K562 (cell line): ENCODE data around the gene TOR1A. TPM values are rescaled to one million over a fixed set of nuclear protein-coding genes. Genes with fewer than 3 reads are reported as not detected.
A peak's percentile ranks its signal among the peaks of the same experiment; 100 is the strongest.

Experiments
- ASH1L ChIP-seq: fragments of 450-650 bp; IDR thresholded peaks from 2 replicates; pipeline ENCODE4 v1.6.1; 2018; ENCODE audit warnings: borderline replicate concordance, mild to moderate bottlenecking, low read depth; ENCODE audit not compliant: partially characterized antibody
- BHLHE40 ChIP-seq: IDR thresholded peaks from 2 replicates; pipeline ENCODE4 v1.6.1; 2011; ENCODE audit warnings: low read length, improper control_type of control experiment
- COPS2 ChIP-seq: fragments of 450-650 bp; conservative IDR thresholded peaks from 2 replicates; pipeline ENCODE4 v1.6.1; 2016; ENCODE audit warnings: mild to moderate bottlenecking, moderate library complexity
- ELF1 ChIP-seq: fragments of 200-800 bp; sonication (Bioruptor generic); IDR thresholded peaks from 2 replicates; pipeline ENCODE4 v1.6.1; 2016; ENCODE audit warnings: missing genetic modification characterization, missing compliant biosample characterization
- HDAC2 ChIP-seq: fragments of 450-650 bp; IDR thresholded peaks from 2 replicates; pipeline ENCODE4 v1.6.1; 2016; ENCODE audit warnings: mild to moderate bottlenecking
- JUND ChIP-seq, 2 experiments: IDR thresholded peaks; 2 replicates in 1 of 2; 3 replicates in 1 of 2; pipeline ENCODE4 v1.6.1; 2011; ENCODE audit warnings: borderline replicate concordance in 2 of 2, low read depth in 2 of 2, low read length in 2 of 2, improper control_type of control experiment in 1 of 2, missing biosample characterization in 1 of 2, missing genetic modification characterization in 1 of 2, missing genetic modification reagents in 1 of 2
- PCBP1 ChIP-seq: fragments of 200-400 bp; formaldehyde crosslinking; IDR thresholded peaks from 2 replicates; pipeline ENCODE4 v1.6.1; 2018; ENCODE audit warnings: mild to moderate bottlenecking, low read depth, low read length; ENCODE audit not compliant: poor library complexity, severe bottlenecking
- PHF20 ChIP-seq: fragments of 450-650 bp; IDR thresholded peaks from 2 replicates; pipeline ENCODE4 v1.6.1; 2018; ENCODE audit not compliant: partially characterized antibody
- PKNOX1 ChIP-seq: fragments of 450-650 bp; IDR thresholded peaks from 2 replicates; pipeline ENCODE4 v1.6.1; 2016
- POLR2AphosphoS5 ChIP-seq: IDR thresholded peaks from 2 replicates; pipeline ENCODE4 v1.6.1; 2011; ENCODE audit warnings: mild to moderate bottlenecking, low read depth, low read length, moderate library complexity; ENCODE audit not compliant: control insufficient read depth, insufficient read depth
- POLR2B ChIP-seq: fragments of 450-650 bp; IDR thresholded peaks from 2 replicates; pipeline ENCODE4 v1.6.1; 2018; ENCODE audit warnings: low read depth; ENCODE audit not compliant: partially characterized antibody
- RB1 ChIP-seq: fragments of 450-650 bp; IDR thresholded peaks from 2 replicates; pipeline ENCODE4 v1.6.1; 2017; ENCODE audit warnings: low read depth, mild to moderate bottlenecking
- RNF2 ChIP-seq: sonication (generic); IDR thresholded peaks from 2 replicates; pipeline ENCODE4 v1.6.1; 2016
- SIN3A ChIP-seq, 2 experiments: fragments of 150-350 bp in 1 of 2; IDR thresholded peaks; 2 replicates each; pipeline ENCODE4 v1.6.1; 2011 to 2016; ENCODE audit warnings: borderline replicate concordance in 2 of 2, low read depth in 2 of 2, low read length in 2 of 2, mild to moderate bottlenecking in 2 of 2, moderate library complexity in 2 of 2; ENCODE audit not compliant: control insufficient read depth in 1 of 2
- SMAD2 ChIP-seq: fragments of 150-350 bp; IDR thresholded peaks from 2 replicates; pipeline ENCODE4 v1.6.1; 2014; ENCODE audit warnings: low read depth, mild to moderate bottlenecking, low read length
- SMC3 ChIP-seq: conservative IDR thresholded peaks from 2 replicates; pipeline ENCODE4 v1.6.1; 2011; ENCODE audit warnings: low read depth, low read length, improper control_type of control experiment; ENCODE audit not compliant: insufficient read depth
- SRSF3 ChIP-seq: fragments of 200-400 bp; formaldehyde crosslinking; IDR thresholded peaks from 2 replicates; pipeline ENCODE4 v1.6.1; 2016; ENCODE audit warnings: mild to moderate bottlenecking, low read length, moderate library complexity; ENCODE audit not compliant: insufficient read depth
- STAT5B ChIP-seq: fragments of 250-450 bp; sonication (Bioruptor Pico); IDR thresholded peaks from 2 replicates; pipeline ENCODE4 v1.8.0; 2021; ENCODE audit warnings: mild to moderate bottlenecking, inconsistent platforms
- TAF15 ChIP-seq: fragments of 200-400 bp; formaldehyde crosslinking; IDR thresholded peaks from 2 replicates; pipeline ENCODE4 v1.6.1; 2017; ENCODE audit warnings: mild to moderate bottlenecking, low read depth, low read length, moderate library complexity
- ZNF311 ChIP-seq: fragments of 250-450 bp; sonication (Bioruptor Pico); IDR thresholded peaks from 2 replicates; pipeline ENCODE4 v1.4.0; 2020; ENCODE audit warnings: mild to moderate bottlenecking, moderate library complexity
- polyA plus RNA-seq, 8 experiments: library from polyadenylated mRNA; depleted of rRNA in 4 of 8; stranded (reverse) in 5 of 8; unstranded in 3 of 8; fragments of >200 nt; fragmentation: Nextera tagmentation in 2 of 8; fragmentation: Illumina TruSeq in 1 of 8; extraction: Ambion mirVana in 2 of 8; extraction: Trizol in 1 of 8; gene quantifications; 2 replicates each; pipeline versions ENCODE4 v1.2.1 to v1.2.3, GENCODE V29; 2011 to 2014; ENCODE audit warnings: inconsistent platforms in 1 of 8, missing spikeins in 1 of 8
- total RNA-seq, 7 experiments: library from RNA; depleted of rRNA in 6 of 7; stranded (reverse); fragments of >200 nt in 6 of 7; fragmentation: Illumina TruSeq in 2 of 7; extraction: Trizol in 2 of 7; gene quantifications; 2 replicates each; pipeline versions ENCODE4 v1.2.1 to v1.2.3, GENCODE V29; 2011 to 2021; ENCODE audit warnings: low replicate concordance in 1 of 7
- TF ChIP-seq, protein P1 (sequence below), 2 experiments: fragments of 150-350 bp in 1 of 2; IDR thresholded peaks; 2 replicates each; pipeline ENCODE4 v1.6.1; 2012 to 2016; ENCODE audit warnings: low read depth in 2 of 2, low read length in 2 of 2, mild to moderate bottlenecking in 1 of 2, moderate library complexity in 1 of 2
- TF ChIP-seq, protein P2 (sequence below), 2 experiments: IDR thresholded peaks; 2 replicates each; pipeline ENCODE4 v1.6.1; 2012; ENCODE audit warnings: improper control_type of control experiment in 2 of 2, low read depth in 2 of 2, low read length in 2 of 2, borderline replicate concordance in 1 of 2

Gene TOR1A
- total and polyA plus RNA-seq, 9 of the 15 experiments (the other 6 are each of a cell fraction or from before 2014, with no cell fraction given): 4.5 to 85.8 (median 51.3) TPM

GRCh38 chr9:129857207-129857606 is 33.3 kb upstream of the TOR1A start (continued):
- TF ChIP-seq, protein P1, sequence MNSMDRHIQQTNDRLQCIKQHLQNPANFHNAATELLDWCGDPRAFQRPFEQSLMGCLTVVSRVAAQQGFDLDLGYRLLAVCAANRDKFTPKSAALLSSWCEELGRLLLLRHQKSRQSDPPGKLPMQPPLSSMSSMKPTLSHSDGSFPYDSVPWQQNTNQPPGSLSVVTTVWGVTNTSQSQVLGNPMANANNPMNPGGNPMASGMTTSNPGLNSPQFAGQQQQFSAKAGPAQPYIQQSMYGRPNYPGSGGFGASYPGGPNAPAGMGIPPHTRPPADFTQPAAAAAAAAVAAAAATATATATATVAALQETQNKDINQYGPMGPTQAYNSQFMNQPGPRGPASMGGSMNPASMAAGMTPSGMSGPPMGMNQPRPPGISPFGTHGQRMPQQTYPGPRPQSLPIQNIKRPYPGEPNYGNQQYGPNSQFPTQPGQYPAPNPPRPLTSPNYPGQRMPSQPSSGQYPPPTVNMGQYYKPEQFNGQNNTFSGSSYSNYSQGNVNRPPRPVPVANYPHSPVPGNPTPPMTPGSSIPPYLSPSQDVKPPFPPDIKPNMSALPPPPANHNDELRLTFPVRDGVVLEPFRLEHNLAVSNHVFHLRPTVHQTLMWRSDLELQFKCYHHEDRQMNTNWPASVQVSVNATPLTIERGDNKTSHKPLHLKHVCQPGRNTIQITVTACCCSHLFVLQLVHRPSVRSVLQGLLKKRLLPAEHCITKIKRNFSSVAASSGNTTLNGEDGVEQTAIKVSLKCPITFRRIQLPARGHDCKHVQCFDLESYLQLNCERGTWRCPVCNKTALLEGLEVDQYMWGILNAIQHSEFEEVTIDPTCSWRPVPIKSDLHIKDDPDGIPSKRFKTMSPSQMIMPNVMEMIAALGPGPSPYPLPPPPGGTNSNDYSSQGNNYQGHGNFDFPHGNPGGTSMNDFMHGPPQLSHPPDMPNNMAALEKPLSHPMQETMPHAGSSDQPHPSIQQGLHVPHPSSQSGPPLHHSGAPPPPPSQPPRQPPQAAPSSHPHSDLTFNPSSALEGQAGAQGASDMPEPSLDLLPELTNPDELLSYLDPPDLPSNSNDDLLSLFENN (IDR thresholded peaks at IDR 0.05; ENCODE audit: low read depth in 2 of 2, low read length in 2 of 2): no peak
- TF ChIP-seq ELF1 (tag) (no peak), PHF20 (no peak), PKNOX1 (no peak), STAT5B (CRISPR knock-in tag) (no peak), POLR2B (no peak), JUND (IDR thresholded peaks at IDR 0.05; ENCODE audit: borderline replicate concordance, low read depth, low read length) (peak; percentile 60; the same call in 1 of the 2 replicates), JUND (tag; IDR thresholded peaks at IDR 0.05; ENCODE audit: borderline replicate concordance, low read depth, low read length) (peak; percentile 71; the same call in 2 of the 3 replicates), TAF15 (no peak), RB1 (no peak), SMC3 (no peak), ZNF311 (no peak), ASH1L (no peak), RNF2 (no peak), SRSF3 (no peak), SMAD2 (no peak), HDAC2 (no peak), COPS2 (no peak), SIN3A (IDR thresholded peaks at IDR 0.05; ENCODE audit: borderline replicate concordance in 2 of 2, control insufficient read depth in 1 of 2, low read depth in 2 of 2, low read length in 2 of 2) (no peak), BHLHE40 (peak; percentile 93), POLR2AphosphoS5 (no peak), PCBP1 (no peak)
- TF ChIP-seq, protein P2, sequence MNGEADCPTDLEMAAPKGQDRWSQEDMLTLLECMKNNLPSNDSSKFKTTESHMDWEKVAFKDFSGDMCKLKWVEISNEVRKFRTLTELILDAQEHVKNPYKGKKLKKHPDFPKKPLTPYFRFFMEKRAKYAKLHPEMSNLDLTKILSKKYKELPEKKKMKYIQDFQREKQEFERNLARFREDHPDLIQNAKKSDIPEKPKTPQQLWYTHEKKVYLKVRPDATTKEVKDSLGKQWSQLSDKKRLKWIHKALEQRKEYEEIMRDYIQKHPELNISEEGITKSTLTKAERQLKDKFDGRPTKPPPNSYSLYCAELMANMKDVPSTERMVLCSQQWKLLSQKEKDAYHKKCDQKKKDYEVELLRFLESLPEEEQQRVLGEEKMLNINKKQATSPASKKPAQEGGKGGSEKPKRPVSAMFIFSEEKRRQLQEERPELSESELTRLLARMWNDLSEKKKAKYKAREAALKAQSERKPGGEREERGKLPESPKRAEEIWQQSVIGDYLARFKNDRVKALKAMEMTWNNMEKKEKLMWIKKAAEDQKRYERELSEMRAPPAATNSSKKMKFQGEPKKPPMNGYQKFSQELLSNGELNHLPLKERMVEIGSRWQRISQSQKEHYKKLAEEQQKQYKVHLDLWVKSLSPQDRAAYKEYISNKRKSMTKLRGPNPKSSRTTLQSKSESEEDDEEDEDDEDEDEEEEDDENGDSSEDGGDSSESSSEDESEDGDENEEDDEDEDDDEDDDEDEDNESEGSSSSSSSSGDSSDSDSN (IDR thresholded peaks at IDR 0.05; ENCODE audit: borderline replicate concordance in 1 of 2, low read depth in 2 of 2, low read length in 2 of 2): no peak
